Glutamatergic neuron (in vitro differentiated cells): ENCODE data around the gene TAT. TPM values are rescaled to one million over a fixed set of nuclear protein-coding genes. Genes with fewer than 3 reads are reported as not detected.

Source experiments
- DNase-seq: peaks from one replicate; pipeline ENCODE4 v3.0.0; 2022
- H3K27ac Mint-ChIP-seq: one replicate; pipeline ENCODE4 v1.8.0; 2020; ENCODE audit warnings: mild to moderate bottlenecking, mixed read lengths, inconsistent platforms; ENCODE audit not compliant: unreplicated experiment
- H3K27me3 Mint-ChIP-seq: one replicate; pipeline ENCODE4 v1.8.0; 2020; ENCODE audit warnings: mild to moderate bottlenecking, moderate library complexity, mixed read lengths, inconsistent platforms; ENCODE audit not compliant: unreplicated experiment
- H3K36me3 Mint-ChIP-seq: one replicate; pipeline ENCODE4 v1.8.0; 2020; ENCODE audit warnings: mild to moderate bottlenecking, mixed read lengths, inconsistent platforms; ENCODE audit not compliant: unreplicated experiment
- H3K4me1 Mint-ChIP-seq: one replicate; pipeline ENCODE4 v1.8.0; 2020; ENCODE audit warnings: mild to moderate bottlenecking, low read depth, mixed read lengths, inconsistent platforms; ENCODE audit not compliant: unreplicated experiment
- H3K4me3 Mint-ChIP-seq: one replicate; pipeline ENCODE4 v1.8.0; 2020; ENCODE audit warnings: mild to moderate bottlenecking, mixed read lengths, inconsistent platforms; ENCODE audit not compliant: unreplicated experiment
- H3K9me3 Mint-ChIP-seq: one replicate; pipeline ENCODE4 v1.8.0; 2020; ENCODE audit warnings: mild to moderate bottlenecking, moderate library complexity, mixed read lengths, inconsistent platforms; ENCODE audit not compliant: unreplicated experiment
- CTCF ChIP-seq: fragments of 200-600 bp; sonication (generic); IDR thresholded peaks from one replicate; pipeline ENCODE4 v1.5.0; 2021; ENCODE audit not compliant: partially characterized antibody, unreplicated experiment
- total RNA-seq: library from RNA; stranded (reverse); fragmentation: NEBNext Ultra II Directional; extraction: Animal tissue kit (Norgen Biotek cat#: 25700); gene quantifications from one replicate; pipeline ENCODE4 v1.2.1, GENCODE V29; 2021; ENCODE audit not compliant: unreplicated experiment

TAT gene
- total RNA-seq, 1 donor from 2014 or later, result not detected

- H3K27ac Mint-ChIP-seq, result no peak overlapping the region
- H3K36me3 Mint-ChIP-seq, result no peaks in the 10 kb centered on the region
- H3K4me3 Mint-ChIP-seq, result no peak overlapping the region
- peaks cover 5% of the 10 kb centered on the region for H3K27me3 Mint-ChIP-seq
- DNase-seq, result no peak
- no peaks in the 10 kb centered on the region for H3K4me1 Mint-ChIP-seq
- no peak for TF ChIP-seq CTCF
- peaks cover 3% of the 10 kb centered on the region for H3K9me3 Mint-ChIP-seq
Observed at GRCh38 chr16:71559855-71560254, 17.0 kb downstream of the TAT start.

- Mint-ChIP-seq H3K27me3 (peaks cover 5% of the 10 kb centered on the region), H3K4me3 (no peak overlapping the region), H3K9me3 (peaks cover 3% of the 10 kb centered on the region), H3K4me1 (no peaks in the 10 kb centered on the region), H3K27ac (no peak overlapping the region), H3K36me3 (no peaks in the 10 kb centered on the region)
- DNase-seq, result no peak
- TF ChIP-seq CTCF, result no peak
Observed at GRCh38 chr16:71557954-71558582, 18.8 kb downstream of the TAT start.

- H3K4me3 Mint-ChIP-seq, result no peak overlapping the region
- H3K36me3 Mint-ChIP-seq, result no peaks in the 10 kb centered on the region
- no peak overlapping the region for H3K27ac Mint-ChIP-seq
- no peaks in the 10 kb centered on the region for H3K4me1 Mint-ChIP-seq
- H3K27me3 Mint-ChIP-seq, result peaks cover 5% of the 10 kb centered on the region
- H3K9me3 Mint-ChIP-seq, result peaks cover 3% of the 10 kb centered on the region
- no peak for TF ChIP-seq CTCF
- DNase-seq, result no peak
Observed at GRCh38 chr16:71557299-71557698, 19.6 kb downstream of the TAT start.

- Mint-ChIP-seq H3K36me3 (no peaks in the 10 kb centered on the region), H3K9me3 (no peaks in the 10 kb centered on the region), H3K4me3 (no peak overlapping the region), H3K4me1 (no peaks in the 10 kb centered on the region), H3K27ac (no peak overlapping the region), H3K27me3 (peaks cover 3% of the 10 kb centered on the region)
- TF ChIP-seq CTCF, result no peak
- DNase-seq, result no peak
Observed at GRCh38 chr16:71555230-71555891, 21.5 kb downstream of the TAT start.
